Stimulated activated CD8-positive, alpha-beta memory T cell treated with anti-CD3 and anti-CD28 coated beads, Interleukin-15, amount 100 ng/mL, for 1 hour (primary cell): Measurements from ENCODE around the gene CGB8.
"Not testable (repeated sequence)": the region's sequence is repeated elsewhere in the genome, so short reads cannot be mapped to it uniquely, and the experiment has no call there.

ENCODE experiments used
- DNase-seq: peaks from one replicate; pipeline ENCODE4 v3.0.0-alpha.2; 2020; ENCODE audit warnings: low read depth

CGB8 gene

GRCh38 chr19:49049011-49049410 lies at the start of gene CGB8:
Gene CGB8 (minus strand): TSS chr19:49049111. CDS start chr19:49048739, 372 bp downstream.
- DNase-seq = not testable (repeated sequence)

GRCh38 chr19:49097453-49098288 lies 48.8 kb upstream of the CGB8 start:
- DNase-seq = peak; percentile 57

- no peak for DNase-seq
Measured at GRCh38 chr19:49094505-49095482, 45.9 kb upstream of the CGB8 start.

- no peak for DNase-seq
Measured at GRCh38 chr19:49092686-49093085, 43.8 kb upstream of the CGB8 start.

- DNase-seq = no peak
Measured at GRCh38 chr19:49091391-49092038, 42.6 kb upstream of the CGB8 start.

- no peak for DNase-seq
Measured at GRCh38 chr19:49086296-49086695, 37.4 kb upstream of the CGB8 start.

GRCh38 chr19:49085868-49086232 lies 36.9 kb upstream of the CGB8 start:
- no peak for DNase-seq

- DNase-seq = peak; percentile 96
Measured at GRCh38 chr19:49085020-49085867, 36.3 kb upstream of the CGB8 start, which contains the start of gene SNRNP70. Gene SNRNP70 (plus strand): TSS chr19:49085451. CDS start chr19:49086415, 964 bp downstream.

- DNase-seq = no peak
Measured at GRCh38 chr19:49084206-49085019, 35.5 kb upstream of the CGB8 start.

GRCh38 chr19:49081273-49081672 lies 32.4 kb upstream of the CGB8 start:
- no peak for DNase-seq

GRCh38 chr19:49080392-49080791 lies 31.5 kb upstream of the CGB8 start:
- DNase-seq = no peak

GRCh38 chr19:49074869-49075268 lies 26.0 kb upstream of the CGB8 start:
- not testable (repeated sequence) for DNase-seq

- no peak for DNase-seq
Measured at GRCh38 chr19:49073514-49074378, 24.8 kb upstream of the CGB8 start.

GRCh38 chr19:49071860-49072547 lies 23.1 kb upstream of the CGB8 start:
- DNase-seq = no peak

- no peak for DNase-seq
Measured at GRCh38 chr19:49070416-49070815, 21.5 kb upstream of the CGB8 start.

- DNase-seq = no peak
Measured at GRCh38 chr19:49069026-49069425, 20.1 kb upstream of the CGB8 start.

- no peak for DNase-seq
Measured at GRCh38 chr19:49067554-49067953, 18.6 kb upstream of the CGB8 start.

- DNase-seq = no peak
Measured at GRCh38 chr19:49065905-49066512, 17.1 kb upstream of the CGB8 start.
